NOMO-1 treated with dmso at 0.1 percent for 144 hours (cell line): ENCODE data around the gene PLPPR3.
"Not testable (repeated sequence)": the region's sequence is repeated elsewhere in the genome, so short reads cannot be mapped to it uniquely, and the experiment has no call there.

ENCODE experiments used
- DNase-seq: peaks from one replicate; lab custom pipeline; 2025; ENCODE audit not compliant: unreplicated experiment; lab: John Stamatoyannopoulos, UW

The PLPPR3 gene

DNA sequence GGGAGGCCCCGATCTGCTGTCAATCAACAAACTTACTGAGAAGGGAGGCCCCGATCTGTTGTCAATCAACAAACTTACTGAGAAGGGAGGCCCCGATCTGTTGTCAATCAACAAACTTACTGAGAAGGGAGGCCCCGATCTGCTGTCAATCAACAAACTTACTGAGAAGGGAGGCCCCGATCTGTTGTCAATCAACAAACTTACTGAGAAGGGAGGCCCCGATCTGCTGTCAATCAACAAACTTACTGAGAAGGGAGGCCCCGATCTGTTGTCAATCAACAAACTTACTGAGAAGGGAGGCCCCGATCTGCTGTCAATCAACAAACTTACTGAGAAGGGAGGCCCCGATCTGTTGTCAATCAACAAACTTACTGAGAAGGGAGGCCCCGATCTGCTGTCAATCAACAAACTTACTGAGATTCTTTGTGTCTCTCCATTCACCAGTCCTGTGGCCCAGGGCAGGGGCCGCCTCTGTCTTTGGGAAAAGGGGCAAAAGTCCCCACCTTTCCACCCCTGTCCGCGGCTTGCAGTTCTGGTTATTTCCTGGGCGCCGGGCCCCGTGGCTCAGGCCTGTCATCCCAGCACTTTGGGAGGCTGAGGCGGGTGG, 32.0 kb upstream of the PLPPR3 start:
- DNase-seq, result not testable (repeated sequence)

DNA sequence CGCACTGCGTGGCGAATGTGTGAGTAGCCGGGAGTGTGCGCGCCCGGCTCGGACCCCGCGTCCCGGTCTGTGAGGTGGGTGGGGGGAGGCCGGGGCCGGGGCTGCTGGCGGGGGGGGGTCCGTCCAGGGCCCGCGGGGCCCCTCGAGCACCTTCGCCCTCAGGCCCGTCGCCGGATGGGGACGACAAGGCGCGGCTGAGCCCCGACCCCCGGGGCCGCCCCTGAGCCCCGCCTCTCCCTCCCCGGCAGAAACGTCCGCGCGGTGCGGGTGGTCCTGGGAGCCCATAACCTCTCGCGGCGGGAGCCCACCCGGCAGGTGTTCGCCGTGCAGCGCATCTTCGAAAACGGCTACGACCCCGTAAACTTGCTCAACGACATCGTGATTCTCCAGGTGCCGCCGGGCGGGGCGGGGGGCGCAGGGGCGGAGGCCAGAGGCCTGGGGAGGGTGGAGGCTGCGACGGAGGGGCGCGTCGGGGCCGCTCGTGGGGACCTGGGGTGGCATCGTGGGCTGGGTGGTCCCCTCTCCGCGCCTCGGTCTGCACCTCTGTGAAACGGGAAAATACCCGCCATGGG, 31.3 kb upstream of the PLPPR3 start:
- DNase-seq, result no peak

DNA sequence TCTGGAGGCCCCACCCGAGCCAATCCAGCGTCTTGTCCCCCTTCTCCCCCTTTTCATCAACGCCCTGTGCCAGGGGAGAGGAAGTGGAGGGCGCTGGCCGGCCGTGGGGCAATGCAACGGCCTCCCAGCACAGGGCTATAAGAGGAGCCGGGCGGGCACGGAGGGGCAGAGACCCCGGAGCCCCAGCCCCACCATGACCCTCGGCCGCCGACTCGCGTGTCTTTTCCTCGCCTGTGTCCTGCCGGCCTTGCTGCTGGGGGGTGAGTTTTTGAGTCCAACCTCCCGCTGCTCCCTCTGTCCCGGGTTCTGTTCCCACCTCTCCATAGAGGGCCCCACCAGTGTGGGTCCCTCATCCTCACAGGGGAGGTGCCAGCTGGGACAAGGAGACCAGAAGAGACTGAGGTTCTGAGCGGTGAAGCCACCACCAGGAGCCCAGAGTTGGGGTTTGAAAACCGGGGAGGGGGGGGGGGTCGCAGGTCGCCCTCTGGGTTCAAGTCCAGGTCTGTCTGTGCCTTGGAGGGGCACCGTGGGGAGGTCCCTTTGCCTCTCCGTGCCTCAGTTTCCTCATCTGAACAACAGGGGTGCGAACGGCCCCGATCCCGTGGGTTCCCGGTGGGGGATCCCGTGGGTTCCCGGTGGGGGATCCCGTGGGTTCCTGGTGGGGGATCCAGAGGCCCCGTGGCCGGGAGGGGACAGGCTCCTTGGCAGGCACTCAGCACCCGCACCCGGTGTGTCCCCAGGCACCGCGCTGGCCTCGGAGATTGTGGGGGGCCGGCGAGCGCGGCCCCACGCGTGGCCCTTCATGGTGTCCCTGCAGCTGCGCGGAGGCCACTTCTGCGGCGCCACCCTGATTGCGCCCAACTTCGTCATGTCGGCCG, 30.6 kb upstream of the PLPPR3 start, which contains the start of gene ELANE:
Gene ELANE, plus strand, starts transcription at position 168 of the 878 bp plus-strand sequence. Its CDS starts 26 bp downstream, at position 194.
- peak; percentile 69 for DNase-seq

DNA sequence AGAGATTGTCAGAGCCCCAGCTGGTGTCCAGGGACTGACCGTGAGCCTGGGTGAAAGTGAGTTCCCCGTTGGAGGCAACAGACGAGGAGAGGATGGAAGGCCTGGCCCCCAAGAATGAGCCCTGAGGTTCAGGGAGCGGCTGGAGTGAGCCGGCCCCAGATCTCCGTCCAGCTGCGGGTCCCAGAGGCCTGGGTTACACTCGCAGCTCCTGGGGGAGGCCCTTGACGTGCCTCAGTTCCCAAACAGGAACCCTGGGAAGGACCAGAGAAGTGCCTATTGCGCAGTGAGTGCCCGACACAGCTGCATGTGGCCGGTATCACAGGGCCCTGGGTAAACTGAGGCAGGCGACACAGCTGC, 29.2 kb upstream of the PLPPR3 start:
- no peak for DNase-seq

DNA sequence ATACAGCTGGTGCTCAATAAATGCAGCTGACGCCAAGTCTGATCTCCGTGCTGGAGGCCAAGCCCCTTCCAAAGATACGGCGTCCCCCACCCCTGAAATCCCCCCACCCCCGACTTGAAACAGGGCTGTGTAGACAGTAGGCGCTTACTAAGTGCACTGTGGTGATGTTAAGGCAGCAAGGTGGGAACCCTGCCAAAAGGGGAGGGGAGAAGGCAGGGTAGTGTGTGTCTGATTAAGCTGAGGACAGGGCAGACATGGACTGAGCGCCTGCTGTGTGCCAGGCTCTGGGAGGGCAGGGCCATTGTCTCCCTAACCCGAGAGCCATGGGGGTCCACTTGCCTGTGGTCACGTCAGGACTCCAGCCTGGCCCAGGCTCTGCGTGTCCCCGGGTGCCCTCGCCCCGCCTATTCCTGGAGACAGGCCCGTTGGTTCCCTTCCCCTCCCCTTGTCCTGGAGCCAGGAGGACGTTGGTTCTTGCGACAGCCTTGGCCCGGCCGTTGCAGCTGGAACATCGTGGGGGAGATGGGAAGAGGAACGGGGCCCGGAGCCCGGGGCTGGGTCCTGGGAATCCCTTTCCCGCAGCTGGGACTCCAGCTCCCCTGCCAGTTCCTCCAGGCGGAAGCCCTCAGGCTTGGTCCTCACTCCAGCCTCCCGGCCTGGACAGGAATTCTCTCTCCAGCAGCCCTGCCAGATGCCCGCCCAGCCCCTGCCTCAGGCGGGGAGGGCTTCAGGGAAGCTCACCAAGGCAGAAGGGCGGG, 28.6 kb upstream of the PLPPR3 start:
- DNase-seq, result peak; percentile 79

DNA sequence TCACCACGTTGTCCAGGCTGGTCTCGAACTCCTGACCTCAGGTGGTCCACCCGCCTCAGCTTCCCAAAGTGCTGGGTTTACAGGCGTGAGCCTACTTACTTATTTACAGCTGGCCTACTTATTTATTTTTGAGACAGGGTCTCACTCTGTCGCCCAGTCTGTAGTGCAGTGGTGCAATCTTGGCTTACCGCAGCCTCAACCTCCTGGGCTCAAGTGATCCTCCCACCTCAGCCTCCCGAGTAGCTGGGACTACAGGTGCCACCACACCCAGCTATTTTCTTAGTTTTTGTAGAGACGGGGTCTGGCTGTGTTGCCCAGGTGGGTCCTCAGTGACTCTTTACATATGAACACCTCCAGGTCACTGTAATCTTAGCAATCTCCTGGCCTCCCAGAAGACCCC, 27.4 kb upstream of the PLPPR3 start:
- not testable (repeated sequence) for DNase-seq

DNA sequence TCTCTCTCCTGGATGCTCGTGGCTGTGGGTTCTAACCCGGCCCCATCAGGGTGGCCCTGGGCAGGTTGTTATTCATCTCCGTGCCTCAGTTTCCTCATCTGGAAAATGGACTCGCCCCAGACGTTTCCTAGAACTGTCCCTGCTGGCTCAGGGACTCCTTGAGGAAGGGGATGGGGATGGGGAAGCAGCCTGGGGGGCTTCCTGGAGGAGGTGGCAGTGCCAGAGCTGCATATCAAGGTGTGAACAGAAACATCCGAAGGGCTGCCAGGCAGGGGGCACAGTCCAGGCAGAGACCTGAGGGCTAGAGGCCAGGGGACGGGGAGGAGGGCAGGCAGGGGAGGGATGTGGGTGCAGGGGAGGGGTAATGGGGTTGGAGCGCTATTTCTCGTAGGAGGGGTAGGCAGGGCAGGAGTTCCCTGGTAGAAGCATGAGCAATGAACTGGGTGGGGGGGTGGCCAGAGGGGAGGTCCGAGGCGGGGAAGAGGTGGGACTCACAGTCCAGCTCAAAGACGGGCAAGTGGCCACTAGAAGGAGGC, 26.7 kb upstream of the PLPPR3 start:
- DNase-seq, result no peak

DNA sequence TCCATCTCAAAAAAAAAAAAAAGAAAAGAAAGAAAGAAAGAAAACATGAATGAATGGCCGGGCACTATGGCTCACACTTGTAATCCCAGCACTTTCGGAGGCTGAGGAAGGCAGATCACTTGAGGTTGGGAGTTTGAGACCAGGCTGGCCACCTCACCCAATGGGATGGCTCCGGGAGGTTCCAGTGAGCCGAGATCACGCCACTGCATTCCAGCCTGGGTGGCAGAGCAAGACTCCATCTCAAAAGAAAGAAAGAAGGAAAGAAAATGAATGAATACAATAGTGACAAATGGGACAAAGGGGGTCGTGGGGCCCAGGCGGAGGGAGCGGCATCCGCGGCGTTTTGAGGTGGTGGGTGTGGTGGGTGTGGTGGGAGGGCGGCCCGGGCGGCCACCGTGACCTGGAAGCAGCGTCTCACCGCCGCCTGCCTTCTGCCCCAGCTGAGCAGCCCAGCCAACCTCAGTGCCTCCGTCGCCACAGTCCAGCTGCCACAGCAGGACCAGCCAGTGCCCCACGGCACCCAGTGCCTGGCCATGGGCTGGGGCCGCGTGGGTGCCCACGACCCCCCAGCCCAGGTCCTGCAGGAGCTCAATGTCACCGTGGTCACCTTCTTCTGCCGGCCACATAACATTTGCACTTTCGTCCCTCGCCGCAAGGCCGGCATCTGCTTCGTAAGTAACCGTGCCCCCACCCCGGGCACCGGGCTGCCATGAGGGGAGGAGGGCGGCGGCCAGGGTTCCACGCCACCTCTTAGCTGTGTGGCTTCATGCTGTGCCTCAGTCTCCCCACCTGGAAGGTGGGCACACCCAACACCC, 24.2 kb upstream of the PLPPR3 start:
- DNase-seq, result no peak

DNA sequence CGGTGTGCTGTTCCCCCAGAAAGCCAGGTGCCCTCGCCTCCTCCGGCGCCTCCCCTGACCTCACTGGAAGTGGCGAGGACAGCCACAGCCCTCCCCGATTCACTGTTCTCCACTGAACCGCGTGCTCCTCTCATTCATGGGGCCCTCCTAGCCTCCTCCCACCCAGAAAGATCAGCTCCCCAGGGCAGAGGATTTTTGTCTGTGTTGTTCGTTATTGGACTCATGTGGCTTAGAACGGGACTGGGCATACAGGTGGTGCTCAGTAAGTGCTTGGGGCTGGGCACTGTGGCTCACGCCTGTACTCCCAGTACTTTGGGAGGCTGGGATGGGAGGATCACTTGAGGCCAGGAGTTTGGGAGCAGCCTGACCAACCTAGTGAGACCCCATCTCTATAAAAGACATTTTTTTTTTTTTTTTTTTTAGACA, 22.8 kb upstream of the PLPPR3 start:
- no peak for DNase-seq

DNA sequence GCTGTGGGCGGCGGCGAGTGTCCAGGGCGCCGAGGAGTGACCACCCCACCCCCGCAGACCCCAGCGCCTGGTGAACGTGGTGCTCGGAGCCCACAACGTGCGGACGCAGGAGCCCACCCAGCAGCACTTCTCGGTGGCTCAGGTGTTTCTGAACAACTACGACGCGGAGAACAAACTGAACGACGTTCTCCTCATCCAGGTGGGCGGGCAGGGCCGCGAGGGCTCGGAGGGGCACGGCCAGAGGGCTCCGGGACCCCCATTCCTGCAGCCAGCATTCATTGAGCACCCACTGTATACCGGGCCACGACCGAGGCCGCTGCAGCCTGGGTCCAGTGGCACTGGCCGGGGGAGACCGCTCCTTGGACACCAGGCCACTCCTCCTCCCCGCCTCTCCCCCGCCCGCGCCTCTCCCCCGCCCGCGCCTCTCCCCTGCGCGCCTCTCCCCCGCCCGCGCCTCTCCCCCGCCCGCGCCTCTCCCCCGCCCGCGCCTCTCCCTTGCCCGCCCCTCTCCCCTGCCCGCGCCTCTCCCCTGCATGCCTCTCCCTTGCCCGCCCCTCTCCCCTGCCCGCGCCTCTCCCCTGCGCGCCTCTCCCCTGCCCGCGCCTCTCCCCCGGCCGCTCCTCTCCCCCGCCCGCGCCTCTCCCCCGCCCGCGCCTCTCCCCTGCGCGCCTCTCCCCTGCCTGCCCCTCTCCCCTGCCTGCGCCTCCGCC, 22.2 kb upstream of the PLPPR3 start:
- no peak for DNase-seq

DNA sequence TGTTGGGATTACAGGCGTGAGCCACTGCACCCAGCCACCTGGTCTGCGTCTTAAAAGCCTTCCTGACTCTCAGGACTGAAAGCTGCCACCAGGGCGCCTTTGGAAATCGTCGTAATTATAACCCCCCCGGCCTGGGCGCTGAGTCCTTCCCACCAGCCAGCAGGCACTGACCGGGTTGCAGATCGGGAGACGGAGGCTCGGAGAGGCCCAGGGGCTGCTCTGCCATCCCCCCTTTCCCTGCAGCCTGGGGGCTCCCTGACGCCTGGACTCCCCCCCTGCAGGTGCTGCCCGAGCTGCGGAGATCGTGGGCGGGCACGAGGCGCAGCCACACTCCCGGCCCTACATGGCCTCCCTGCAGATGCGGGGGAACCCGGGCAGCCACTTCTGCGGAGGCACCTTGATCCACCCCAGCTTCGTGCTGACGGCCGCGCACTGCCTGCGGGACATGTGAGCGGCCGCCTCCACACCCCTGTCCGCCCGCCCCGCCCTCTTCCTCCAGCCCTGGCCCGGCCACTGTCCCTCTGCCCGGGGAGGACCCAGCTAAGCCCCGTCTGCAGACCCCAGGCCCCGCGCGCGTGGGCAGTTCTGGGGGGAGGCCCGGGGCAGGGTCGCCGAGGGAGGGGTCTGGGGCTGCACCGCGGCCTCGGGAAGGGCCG, 21.6 kb upstream of the PLPPR3 start:
- DNase-seq, result no peak

DNA sequence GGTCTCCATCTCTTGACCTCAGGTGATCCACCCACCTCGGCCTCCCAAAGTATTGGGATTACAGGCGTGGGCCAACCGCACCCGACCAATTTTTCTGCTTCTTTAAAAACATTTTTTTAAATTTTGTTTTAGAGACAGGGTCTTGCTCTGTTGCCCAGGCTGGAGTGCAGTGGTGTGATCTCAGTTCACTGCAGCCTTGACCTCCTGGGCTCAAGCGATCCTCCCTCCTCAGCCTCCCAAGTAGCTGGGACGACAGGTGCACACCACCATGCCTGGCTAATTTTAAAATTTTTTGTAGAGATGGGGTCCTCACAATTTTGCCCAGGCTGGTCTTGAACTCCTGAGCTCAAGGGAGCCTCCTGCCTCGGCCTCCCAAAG, 21.0 kb upstream of the PLPPR3 start:
- DNase-seq, result not testable (repeated sequence)

DNA sequence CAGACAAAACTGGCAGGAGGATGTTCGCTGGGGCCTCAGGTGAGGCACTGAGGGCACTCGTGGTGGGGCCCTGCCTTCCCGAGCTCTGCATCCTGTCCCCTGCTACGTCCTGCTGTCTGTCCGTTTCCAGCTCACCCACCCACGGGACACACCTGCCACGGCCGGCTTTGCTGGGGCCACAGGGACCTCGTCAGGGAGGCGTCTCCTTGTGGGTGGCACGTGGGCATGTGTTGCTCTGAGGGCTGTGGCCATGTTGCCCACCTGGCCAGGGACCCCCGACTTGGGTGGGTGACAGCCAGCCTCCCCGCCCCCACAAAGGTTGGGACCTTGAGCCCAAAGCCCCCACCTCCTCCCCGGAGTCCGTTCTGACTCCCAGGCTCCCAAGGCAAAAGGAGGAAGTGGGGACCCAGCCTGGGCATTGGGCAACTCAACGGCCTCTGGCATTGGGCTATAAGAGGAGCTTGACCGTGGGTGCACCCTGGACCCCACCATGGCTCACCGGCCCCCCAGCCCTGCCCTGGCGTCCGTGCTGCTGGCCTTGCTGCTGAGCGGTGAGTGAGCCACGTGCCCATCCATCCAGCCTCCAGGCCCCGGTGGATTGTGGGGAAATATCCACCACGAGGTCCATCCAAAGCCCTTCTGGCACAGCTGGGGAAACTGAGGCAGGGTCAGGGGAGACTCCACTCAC, 18.9 kb upstream of the PLPPR3 start, which contains the start of gene PRTN3:
Gene PRTN3, plus strand, starts transcription at position 481 of the 688 bp plus-strand sequence. Its CDS starts 10 bp downstream, at position 491.
- DNase-seq, result peak; percentile 43

DNA sequence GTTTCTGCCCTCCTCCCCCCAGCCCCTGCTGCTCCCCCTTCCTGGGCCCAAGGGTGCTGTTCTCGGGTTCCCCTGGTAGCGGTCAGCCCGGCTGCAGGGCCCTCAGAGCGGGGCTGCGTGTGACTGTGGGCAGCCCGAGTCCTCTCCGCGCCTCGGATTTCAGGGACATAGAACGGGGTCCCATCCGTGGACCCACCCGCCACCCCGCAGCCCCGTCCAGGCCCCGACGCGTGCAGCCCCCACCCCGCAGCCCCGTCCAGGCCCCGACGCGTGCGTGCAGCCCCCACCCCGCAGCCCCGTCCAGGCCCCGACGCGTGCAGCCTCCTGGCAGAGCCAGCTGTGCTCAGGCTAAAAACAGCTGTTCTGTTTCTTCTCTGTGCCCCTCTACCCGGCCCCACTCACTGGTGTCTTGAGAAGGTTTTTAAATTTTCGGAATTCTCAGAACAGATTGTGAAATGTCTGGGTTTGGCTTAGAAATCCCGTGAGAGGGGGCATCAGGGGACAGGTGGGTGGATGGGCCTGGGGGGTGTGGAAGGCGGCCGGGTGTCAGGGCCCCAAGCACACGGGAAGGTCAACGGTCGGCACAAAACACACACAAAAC, 13.6 kb upstream of the PLPPR3 start:
- no peak for DNase-seq

DNA sequence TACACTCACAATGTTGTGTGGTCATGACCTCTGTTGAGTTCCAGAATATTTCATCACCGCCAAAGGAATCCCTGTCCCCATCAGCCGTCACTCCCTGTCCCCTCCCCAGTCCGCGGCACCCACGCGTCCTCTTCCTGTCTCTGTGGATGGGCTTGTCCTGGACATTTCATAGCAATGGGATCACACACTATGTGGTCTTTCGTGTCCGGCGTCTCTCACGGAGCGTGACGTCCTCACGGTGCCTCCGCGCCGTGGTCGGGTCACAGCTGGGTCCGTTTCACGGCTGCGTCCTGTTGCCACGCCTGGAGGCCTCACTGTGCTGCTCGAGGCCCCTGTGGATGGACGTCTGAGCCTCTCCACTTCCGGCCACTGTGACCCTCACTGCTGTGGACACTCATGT, 12.5 kb upstream of the PLPPR3 start:
- DNase-seq, result no peak

DNA sequence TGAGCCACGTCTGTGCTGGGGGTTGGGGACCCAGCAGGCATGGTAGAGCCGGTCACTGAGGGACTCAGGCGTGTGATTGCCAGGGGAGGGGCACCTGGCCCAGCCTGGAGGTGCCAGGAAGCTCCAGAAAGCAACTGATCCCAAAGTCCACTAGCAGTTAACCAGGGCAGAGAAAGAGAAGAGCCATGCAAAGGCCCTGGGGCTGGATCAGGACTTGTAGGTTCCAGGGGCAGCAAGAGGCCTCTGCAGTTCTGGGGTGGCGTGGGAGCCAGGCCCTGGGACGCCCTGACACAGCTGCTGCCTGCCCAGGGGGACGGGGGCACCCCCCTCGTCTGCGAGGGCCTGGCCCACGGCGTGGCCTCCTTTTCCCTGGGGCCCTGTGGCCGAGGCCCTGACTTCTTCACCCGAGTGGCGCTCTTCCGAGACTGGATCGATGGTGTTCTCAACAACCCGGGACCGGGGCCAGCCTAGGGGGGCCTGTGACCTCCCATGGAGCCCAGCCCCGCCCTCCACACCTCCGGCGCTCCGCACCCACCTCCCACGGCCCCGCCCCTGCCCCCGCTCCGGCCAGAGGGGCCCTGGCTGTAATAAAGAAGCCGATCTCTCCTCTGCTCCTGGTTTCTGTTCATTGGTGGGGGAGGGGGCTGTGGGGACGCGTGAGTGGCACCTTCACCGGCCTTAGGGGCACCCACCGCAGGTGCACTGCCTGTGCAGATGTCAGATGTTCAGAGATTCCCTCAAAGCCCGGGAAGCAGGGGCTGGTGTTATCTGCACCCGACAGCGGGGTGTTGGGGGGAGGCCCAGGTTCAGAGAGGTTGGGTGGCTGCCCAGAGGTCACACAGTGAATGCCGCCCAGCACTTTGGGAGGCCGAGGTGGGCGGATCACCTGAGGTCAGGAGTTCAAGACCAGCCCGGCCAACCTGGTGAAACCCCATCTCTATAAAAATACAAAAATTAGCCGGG, 9.9 kb upstream of the PLPPR3 start:
- no peak for DNase-seq
